VCaP (cell line): ENCODE results near the gene RAB40C.

Experiments
- H3K27ac ChIP-seq: fragments of 450-650 bp; 2 replicates; pipeline ENCODE4 v1.5.1; 2017
- TF ChIP-seq, protein P1 (sequence below): fragments of 450-650 bp; conservative IDR thresholded peaks from 2 replicates; pipeline ENCODE4 v1.5.1; 2017; ENCODE audit warnings: mild to moderate bottlenecking, moderate library complexity

Gene RAB40C

DNA sequence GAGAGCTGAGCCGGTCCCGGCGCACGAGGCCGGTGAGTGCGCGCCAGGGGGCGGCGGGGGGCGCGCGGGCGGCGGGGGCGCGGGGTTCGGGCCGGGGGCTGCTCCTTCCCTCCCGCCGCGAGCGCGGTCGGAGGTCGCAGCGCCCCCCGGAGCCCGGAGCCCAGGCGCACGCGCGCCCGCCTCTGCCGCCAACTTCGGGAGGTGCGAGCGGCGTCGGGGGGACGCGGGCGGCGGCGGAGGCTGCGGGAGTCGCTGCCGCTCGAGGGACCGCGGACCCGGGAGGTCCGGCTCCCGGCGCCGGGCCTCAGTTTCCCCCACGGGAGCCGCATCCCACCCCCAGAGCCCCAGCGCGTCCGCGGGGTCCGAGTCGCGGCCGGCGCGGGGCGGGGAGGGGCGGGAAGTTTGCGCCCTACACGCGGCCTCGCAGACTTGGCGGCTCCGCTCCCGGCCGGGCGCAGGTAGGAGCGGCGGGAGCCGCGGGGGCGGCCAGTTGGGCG, 29.6 kb upstream of the RAB40C start, which contains the start of gene PRR35:
PRR35 (plus strand) TSS at position 191 of the 497 bp plus-strand sequence. CDS start 2,901 bp downstream, outside the sequence.
- H3K27ac ChIP-seq, result no peak within 1 kb of the TSS
- TF ChIP-seq, protein P1, sequence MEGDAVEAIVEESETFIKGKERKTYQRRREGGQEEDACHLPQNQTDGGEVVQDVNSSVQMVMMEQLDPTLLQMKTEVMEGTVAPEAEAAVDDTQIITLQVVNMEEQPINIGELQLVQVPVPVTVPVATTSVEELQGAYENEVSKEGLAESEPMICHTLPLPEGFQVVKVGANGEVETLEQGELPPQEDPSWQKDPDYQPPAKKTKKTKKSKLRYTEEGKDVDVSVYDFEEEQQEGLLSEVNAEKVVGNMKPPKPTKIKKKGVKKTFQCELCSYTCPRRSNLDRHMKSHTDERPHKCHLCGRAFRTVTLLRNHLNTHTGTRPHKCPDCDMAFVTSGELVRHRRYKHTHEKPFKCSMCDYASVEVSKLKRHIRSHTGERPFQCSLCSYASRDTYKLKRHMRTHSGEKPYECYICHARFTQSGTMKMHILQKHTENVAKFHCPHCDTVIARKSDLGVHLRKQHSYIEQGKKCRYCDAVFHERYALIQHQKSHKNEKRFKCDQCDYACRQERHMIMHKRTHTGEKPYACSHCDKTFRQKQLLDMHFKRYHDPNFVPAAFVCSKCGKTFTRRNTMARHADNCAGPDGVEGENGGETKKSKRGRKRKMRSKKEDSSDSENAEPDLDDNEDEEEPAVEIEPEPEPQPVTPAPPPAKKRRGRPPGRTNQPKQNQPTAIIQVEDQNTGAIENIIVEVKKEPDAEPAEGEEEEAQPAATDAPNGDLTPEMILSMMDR, result no peak

DNA sequence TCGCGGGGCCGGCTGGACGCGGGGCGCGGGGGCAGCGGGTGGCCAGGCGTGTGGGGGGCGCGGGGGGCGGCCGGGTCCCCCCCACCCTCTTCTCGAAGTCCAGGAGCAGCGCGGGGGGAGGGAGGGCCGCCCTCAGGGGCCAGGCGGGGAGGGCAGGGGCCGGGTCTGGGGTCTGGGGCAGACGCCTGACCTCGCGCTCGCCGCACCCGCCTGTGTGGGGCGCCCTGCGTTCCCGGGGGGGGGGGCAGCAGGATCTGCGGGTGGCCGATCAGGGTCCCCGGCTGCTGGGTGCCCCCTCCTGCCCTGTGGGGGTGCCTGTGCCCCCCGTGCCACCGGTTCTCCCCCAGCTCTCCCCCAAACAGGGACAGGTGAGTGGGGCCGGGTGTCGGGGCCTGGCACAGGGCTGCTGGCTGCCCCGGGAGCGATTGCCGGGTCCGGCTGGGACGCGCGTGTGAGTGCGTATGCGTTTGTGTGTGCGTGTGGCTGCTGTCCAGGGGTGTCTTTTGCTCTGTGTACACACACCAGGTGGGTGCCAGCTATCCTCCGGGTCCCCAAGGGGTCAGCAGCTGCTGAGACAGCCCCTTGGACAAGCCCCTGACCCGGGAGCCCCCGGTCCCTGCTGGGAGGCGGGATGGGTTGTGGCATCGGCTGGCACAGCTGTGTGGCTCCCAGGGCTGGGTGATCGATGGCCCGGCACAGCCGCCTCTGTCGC, 29.0 kb upstream of the RAB40C start:
- no peak overlapping the region for H3K27ac ChIP-seq

DNA sequence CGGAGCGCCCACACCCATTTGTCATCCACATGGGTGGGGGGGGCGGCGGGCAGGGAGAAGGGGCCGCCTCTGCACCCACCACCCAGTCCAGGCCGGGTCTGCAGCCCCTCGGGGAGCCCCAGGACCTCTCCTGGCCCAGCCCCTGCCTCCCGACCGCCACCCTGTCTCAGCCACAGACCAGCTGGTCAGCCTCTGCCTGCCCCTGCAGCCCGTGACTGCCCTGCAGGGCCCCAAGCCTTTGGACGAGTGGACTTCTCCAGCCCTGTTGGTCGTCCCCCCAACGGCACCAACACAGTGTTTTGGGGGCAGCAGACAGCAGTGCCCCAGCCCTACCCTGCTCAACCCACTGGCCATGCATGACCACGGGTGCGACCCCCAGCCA, 28.5 kb upstream of the RAB40C start:
- H3K27ac ChIP-seq, result no peak overlapping the region
- TF ChIP-seq, protein P1, result no peak

More for the DNA sequence above, 29.0 kb upstream of the RAB40C start:
- TF ChIP-seq, protein P1, result no peak

DNA sequence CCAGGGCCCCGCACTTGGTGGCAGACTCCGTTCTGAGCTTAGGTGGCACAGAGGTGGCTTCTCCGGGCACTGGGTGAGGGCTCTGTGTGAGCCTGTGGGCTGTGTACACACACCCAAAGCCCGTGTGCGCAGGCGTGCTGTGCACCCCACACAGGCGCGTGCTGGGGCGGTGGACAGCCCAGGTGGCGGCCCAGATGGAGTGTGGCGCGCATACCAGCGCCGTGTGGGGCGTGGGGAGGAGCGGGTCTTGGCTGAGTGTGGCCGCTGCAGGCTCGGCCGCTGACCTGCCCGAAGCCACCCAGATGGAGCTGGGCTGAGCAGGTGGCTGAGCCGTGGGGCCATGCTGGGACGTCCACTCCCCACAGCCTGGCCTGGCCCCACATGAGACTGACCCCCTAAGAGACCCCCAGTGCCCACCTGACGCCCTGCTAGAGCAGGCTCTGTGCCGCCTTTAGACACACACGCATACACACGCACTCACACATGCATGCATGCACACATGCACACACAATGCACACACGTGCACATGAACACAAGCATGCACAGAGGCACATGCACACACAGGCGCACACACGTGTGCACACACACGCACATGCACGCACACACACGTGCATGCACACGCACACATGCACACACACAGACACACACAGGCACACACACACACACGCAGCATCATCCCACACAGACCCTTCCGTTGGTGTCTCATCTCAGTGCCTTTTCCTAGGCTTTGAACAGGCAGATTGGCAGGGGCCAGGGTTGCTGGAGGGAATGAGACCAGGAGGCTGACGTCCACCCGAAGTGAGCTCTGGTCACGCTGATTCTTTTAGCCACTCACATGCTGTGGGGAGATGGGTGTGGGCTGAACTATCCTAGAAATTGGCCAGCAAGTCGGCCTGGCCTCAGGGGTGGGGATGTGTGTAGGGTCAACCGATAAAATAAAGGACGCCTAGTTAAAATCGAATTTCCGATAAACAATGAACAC, 27.6 kb upstream of the RAB40C start:
- TF ChIP-seq, protein P1, result no peak
- H3K27ac ChIP-seq, result no peak overlapping the region

DNA sequence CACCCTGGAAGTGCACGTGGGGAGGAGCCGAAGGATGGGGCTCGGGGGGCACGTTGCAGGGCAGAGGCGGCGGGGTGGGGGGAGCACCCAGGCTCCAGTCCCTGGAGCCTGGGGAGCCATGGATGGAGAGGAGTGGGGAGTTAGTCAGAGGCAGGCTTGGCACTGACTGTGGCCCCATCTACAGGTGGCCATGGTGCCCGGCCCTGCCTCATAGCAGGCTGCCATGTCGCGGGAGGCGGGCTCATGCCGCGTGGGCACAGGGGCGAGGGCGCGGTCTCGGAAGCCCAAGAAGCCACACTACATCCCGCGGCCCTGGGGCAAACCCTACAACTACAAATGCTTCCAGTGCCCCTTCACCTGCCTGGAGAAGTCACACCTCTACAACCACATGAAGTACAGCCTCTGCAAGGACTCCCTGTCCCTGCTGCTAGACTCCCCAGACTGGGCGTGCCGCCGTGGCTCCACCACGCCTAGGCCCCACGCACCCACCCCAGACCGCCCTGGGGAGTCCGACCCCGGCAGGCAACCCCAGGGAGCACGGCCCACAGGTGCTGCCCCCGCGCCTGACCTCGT, 26.7 kb upstream of the RAB40C start:
- no peak overlapping the region for H3K27ac ChIP-seq
- TF ChIP-seq, protein P1, result no peak

DNA sequence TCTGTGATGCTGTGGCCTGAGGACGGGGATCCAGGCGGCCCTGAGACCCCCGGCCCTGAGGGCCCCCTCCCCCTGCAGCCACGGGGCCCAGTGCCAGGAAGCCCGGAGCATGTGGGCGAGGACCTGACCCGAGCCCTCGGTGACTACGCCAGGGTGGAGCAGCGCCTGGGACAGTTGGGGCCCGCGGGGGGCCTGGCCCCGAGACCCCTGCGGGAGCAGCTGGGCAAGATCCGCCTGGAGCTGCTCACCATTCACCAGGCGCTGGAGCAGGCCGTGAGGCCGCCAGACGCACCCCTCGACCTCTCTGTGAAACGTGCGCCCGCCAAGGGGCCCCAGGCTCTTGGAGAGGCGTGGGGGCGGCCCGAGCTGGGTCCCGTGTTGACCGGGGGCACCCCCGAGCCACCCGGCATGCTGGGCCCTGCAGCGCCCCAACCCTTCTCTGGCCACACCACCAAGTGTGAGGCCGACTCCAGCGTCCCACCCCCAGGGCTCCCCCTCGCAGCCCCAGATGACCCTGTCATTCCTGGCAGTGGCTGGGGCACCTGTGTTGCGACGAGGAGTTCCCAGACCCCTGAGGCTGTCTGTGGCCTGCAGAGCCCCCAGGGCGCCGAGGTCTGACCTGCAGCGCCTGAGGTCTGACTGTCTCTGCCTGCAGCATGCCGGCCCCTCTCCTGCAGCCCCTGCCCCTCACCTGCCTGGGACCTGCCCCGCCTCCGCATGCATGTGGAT, 25.0 kb upstream of the RAB40C start:
- TF ChIP-seq, protein P1, result no peak
- peak overlapping the region; percentile 70 for H3K27ac ChIP-seq
